ENCODE measurements around the gene TTN.
A peak's percentile ranks its signal among the peaks of the same experiment; 100 is the strongest.
"Not testable (repeated sequence)": the region's sequence is repeated elsewhere in the genome, so short reads cannot be mapped to it uniquely, and the experiment has no call there.

TTN gene

GRCh38 chr2:178529194-178529593, 278.0 kb downstream of the TTN start:
- DNase-seq (ENCODE audit: low read depth in 1 of 2, low spot score in 1 of 2) = no peak
- in situ Hi-C loops (cut with HindIII; ENCODE audit: low pct_unique_long_range_greater_than_20kb, low sequenced_read_pairs) = no loop called here
- no peak for TF ChIP-seq JUND (IDR thresholded peaks at IDR 0.05; ENCODE audit: low read depth)

DNA sequence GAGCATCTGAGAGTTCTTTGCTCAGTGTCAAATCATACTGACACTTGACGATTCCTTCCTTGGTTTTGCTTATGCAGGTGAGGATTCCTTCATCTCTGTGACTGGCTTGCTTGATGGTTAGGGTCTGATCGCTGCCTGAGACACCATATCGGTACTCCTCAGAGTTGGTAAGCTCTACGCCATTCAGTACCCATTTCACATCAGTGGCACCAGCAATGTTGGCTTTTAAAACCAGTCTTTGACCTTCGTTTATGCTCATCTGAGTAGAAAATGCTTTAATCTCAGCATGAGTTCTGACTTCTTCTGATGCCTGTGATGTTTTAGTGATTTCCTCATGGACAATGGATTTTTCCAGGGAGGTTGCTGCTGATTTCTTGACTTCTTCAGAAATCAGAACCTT, 278.6 kb downstream of the TTN start:
- no peak for TF ChIP-seq JUND (IDR thresholded peaks at IDR 0.05; ENCODE audit: low read depth)
- in situ Hi-C loops (cut with HindIII; ENCODE audit: low pct_unique_long_range_greater_than_20kb, low sequenced_read_pairs) = no loop called here
- no peak for DNase-seq (ENCODE audit: low read depth in 1 of 2, low spot score in 1 of 2)

- TF ChIP-seq JUND (IDR thresholded peaks at IDR 0.05; ENCODE audit: low read depth) = no peak
- in situ Hi-C loops (cut with HindIII; ENCODE audit: low pct_unique_long_range_greater_than_20kb, low sequenced_read_pairs) = no loop called here
- DNase-seq (ENCODE audit: low read depth in 1 of 2, low spot score in 1 of 2) = no peak
These were observed 279.6 kb downstream of the TTN start for GRCh38 chr2:178527592-178527991.

- no peak for DNase-seq (ENCODE audit: low read depth in 1 of 2, low spot score in 1 of 2)
- in situ Hi-C loops (cut with HindIII; ENCODE audit: low pct_unique_long_range_greater_than_20kb, low sequenced_read_pairs) = no loop called here
- no peak for TF ChIP-seq JUND (IDR thresholded peaks at IDR 0.05; ENCODE audit: low read depth)
These were observed 281.0 kb downstream of the TTN start for GRCh38 chr2:178526256-178526655.

DNA sequence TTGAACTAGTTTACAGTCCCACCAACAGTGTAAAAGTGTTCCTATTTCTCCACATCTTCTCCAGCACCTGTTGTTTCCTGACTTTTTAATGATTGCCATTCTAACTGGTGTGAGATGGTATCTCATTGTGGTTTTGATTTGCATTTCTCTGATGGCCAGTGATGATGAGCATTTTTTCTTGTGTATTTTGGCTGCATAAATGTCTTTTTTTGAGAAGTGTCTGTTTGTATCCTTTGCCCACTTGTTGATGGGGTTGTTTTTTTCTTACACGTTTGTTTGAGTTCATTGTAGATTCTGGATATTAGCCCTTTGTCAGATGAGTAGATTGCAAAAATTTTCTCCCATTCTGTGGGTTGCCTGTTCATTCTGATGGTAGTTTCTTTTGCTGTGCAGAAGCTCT, 281.8 kb downstream of the TTN start:
- in situ Hi-C loops (cut with HindIII; ENCODE audit: low pct_unique_long_range_greater_than_20kb, low sequenced_read_pairs); DNase-seq (ENCODE audit: low read depth in 1 of 2, low spot score in 1 of 2): not testable (repeated sequence)

DNA sequence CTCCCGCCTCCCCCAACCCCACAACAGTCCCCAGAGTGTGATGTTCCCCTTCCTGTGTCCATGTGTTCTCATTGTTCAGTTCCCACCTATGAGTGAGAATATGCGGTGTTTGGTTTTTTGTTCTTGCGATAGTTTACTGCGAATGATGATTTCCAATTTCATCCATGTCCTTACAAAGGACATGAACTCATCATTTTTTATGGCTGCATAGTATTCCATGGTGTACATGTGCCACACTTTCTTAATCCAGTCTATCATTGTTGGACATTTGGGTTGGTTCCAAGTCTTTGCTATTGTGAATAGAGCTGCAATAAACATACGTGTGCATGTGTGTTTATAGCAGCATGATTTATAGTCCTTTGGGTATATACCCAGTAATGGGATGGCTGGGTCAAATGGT, 282.2 kb downstream of the TTN start:
- DNase-seq (ENCODE audit: low read depth in 1 of 2, low spot score in 1 of 2); in situ Hi-C loops (cut with HindIII; ENCODE audit: low pct_unique_long_range_greater_than_20kb, low sequenced_read_pairs): not testable (repeated sequence)

GRCh38 chr2:178523596-178524134, 283.6 kb downstream of the TTN start:
- no peak for TF ChIP-seq JUND (IDR thresholded peaks at IDR 0.05; ENCODE audit: low read depth)
- in situ Hi-C loops (cut with HindIII; ENCODE audit: low pct_unique_long_range_greater_than_20kb, low sequenced_read_pairs) = no loop called here
- DNase-seq (ENCODE audit: low read depth in 1 of 2, low spot score in 1 of 2) = no peak

DNA sequence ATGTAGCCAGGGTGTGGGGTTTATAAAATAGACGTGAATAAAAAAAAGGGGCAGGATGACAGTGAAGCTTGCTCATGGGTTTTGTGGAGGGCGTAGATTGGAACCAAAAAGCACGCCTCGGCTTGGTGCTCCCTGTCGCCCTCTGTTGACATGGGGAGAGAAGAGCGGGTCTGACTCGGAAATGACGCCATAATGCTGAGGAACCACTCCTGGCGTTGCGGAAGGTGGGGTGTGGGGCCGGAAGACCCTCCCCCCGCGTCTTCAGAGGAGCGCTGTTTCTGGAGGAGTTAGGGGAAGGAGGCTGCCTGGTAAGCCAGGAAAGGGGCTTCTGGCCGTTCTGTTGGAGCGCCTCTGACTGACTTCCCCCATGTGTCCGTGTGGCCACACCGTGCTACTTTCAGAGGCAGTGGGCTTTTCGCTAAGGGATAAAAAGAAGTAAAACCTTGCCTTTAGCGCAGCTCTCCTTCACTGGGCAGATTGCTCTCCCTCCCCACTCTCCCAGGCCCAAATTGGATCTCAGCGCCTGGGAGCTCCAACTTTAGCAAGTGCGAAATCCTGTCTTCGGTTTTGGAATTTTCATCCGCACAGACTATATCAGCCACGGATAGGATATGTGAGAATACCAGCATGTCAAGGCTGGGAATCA, 284.1 kb downstream of the TTN start:
- in situ Hi-C loops (cut with HindIII; ENCODE audit: low pct_unique_long_range_greater_than_20kb, low sequenced_read_pairs) = no loop called here
- DNase-seq (ENCODE audit: low read depth in 1 of 2, low spot score in 1 of 2) = peak; percentile 46 to 88
- no peak for TF ChIP-seq JUND (IDR thresholded peaks at IDR 0.05; ENCODE audit: low read depth)

- TF ChIP-seq JUND (IDR thresholded peaks at IDR 0.05; ENCODE audit: low read depth) = no peak
- DNase-seq (ENCODE audit: low read depth in 1 of 2, low spot score in 1 of 2) = no peak
- in situ Hi-C loops (cut with HindIII; ENCODE audit: low pct_unique_long_range_greater_than_20kb, low sequenced_read_pairs) = no loop called here
These were observed 285.7 kb downstream of the TTN start for GRCh38 chr2:178521304-178522150.

- in situ Hi-C loops (cut with HindIII; ENCODE audit: low pct_unique_long_range_greater_than_20kb, low sequenced_read_pairs) = no loop called here
- TF ChIP-seq JUND (IDR thresholded peaks at IDR 0.05; ENCODE audit: low read depth) = no peak
These were observed 289.7 kb downstream of the TTN start for GRCh38 chr2:178517496-178517895.

GRCh38 chr2:178514664-178515063, 292.6 kb downstream of the TTN start:
- in situ Hi-C loops (cut with HindIII; ENCODE audit: low pct_unique_long_range_greater_than_20kb, low sequenced_read_pairs) = no loop called here
- TF ChIP-seq JUND (IDR thresholded peaks at IDR 0.05; ENCODE audit: low read depth) = no peak
- DNase-seq (ENCODE audit: low read depth in 1 of 2, low spot score in 1 of 2) = no peak

More at GRCh38 chr2:178517496-178517895, 289.7 kb downstream of the TTN start:
- DNase-seq (ENCODE audit: low read depth in 1 of 2, low spot score in 1 of 2) = no peak

DNA sequence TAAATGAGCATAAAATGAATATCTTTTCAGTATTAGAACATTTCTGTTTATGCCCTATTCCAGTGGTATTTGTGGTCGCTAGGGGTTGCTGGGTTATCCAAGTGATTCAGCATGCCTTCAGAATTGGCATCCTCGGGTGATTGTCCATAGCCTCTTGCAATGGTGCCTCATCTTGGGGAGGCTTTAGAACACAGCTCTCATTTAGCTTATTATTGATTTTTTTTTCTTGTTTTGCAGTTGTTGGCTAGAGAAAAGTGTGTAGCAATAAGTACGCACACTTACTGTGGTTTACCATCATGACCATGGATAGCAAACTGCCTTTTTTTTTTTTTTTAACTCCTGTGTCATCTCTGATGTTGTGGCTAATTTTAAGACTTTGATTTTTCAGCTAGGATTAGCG, 293.3 kb downstream of the TTN start:
- TF ChIP-seq JUND (IDR thresholded peaks at IDR 0.05; ENCODE audit: low read depth) = no peak
- in situ Hi-C loops (cut with HindIII; ENCODE audit: low pct_unique_long_range_greater_than_20kb, low sequenced_read_pairs) = no loop called here
- no peak for DNase-seq (ENCODE audit: low read depth in 1 of 2, low spot score in 1 of 2)

DNA sequence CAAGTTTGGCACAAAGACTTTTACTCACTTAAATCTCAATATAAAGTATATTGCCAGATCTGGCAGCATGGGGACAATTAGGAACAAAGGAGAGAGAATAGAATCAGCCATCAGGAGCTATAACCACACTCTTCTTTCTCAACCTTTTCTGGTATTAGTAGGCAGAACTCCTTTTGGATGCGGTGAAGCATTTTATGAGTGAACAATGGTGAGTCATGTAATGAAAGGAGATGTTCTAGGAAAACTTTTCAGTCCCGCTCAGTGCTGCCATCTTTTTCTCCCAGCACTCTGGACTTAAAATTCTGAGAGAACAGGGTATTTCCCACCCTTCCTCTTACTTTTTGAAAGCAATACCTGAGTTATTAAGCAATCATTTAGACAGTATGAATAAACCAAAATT, 294.7 kb downstream of the TTN start:
- TF ChIP-seq JUND (IDR thresholded peaks at IDR 0.05; ENCODE audit: low read depth) = no peak
- DNase-seq (ENCODE audit: low read depth in 1 of 2, low spot score in 1 of 2) = no peak
- in situ Hi-C loops (cut with HindIII; ENCODE audit: low pct_unique_long_range_greater_than_20kb, low sequenced_read_pairs) = no loop called here
